Body of pancreas (tissue), 4 donors: ENCODE measurements around the gene ZFAND3. TPM values are rescaled to one million over a fixed set of nuclear protein-coding genes. Genes with fewer than 3 reads are reported as not detected.

Experiments used
- ATAC-seq: fragments of 150-250 bp; one replicate; pipeline ENCODE4 v1.9.1; 2016
- DNase-seq, 4 donors: peaks; one replicate each; pipeline ENCODE4 v3.0.0-alpha.2; 2019
- H3K27ac ChIP-seq, 4 donors: fragments of 200-600 bp; sonication (generic); 1 replicate in 3 of 4; 2 replicates in 1 of 4; pipeline versions ENCODE4 v1.5.1 to v1.6.1; 2016 to 2019; ENCODE audit warnings: mild to moderate bottlenecking in 1 of 4, mixed read lengths in 1 of 4, moderate library complexity in 1 of 4
- H3K27me3 ChIP-seq, 2 donors: fragments of 200-600 bp; sonication (generic); one replicate each; pipeline ENCODE4 v1.6.0; 2016; ENCODE audit warnings: mild to moderate bottlenecking in 1 of 2
- H3K36me3 ChIP-seq, 2 donors: fragments of 200-600 bp; sonication (generic); replicated peaks in 1 of 2; 2 replicates each; pipeline ENCODE4 v1.5.1; 2016; ENCODE audit warnings: low read depth in 2 of 2; ENCODE audit not compliant: insufficient read depth in 1 of 2
- H3K4me1 ChIP-seq: fragments of 200-600 bp; sonication (generic); one replicate; pipeline ENCODE4 v1.6.0; 2016
- H3K4me3 ChIP-seq, 2 donors: fragments of 200-600 bp; sonication (generic); 1 replicate in 1 of 2; 2 replicates in 1 of 2; pipeline ENCODE4 v1.5.1; 2016 to 2019
- H3K9me3 ChIP-seq, 3 donors: fragments of 200-600 bp; sonication (generic); 1 replicate in 2 of 3; 2 replicates in 1 of 3; pipeline ENCODE4 v1.5.1; 2016
- CTCF ChIP-seq, 7 experiments: fragments of 450-650 bp in 4 of 7; fragments of 200-600 bp in 3 of 7; sonication (generic) in 3 of 7; IDR thresholded peaks; one replicate each; pipeline ENCODE4 v1.5.1; 2016 to 2019; ENCODE audit warnings: antibody characterized with exemption in 7 of 7
- POLR2A ChIP-seq, 3 donors: fragments of 450-650 bp; IDR thresholded peaks; one replicate each; pipeline ENCODE4 v1.6.1; 2016; ENCODE audit warnings: antibody characterized with exemption in 3 of 3, mild to moderate bottlenecking in 2 of 3
- WGBS, 2 donors: methylation state at CpG; one replicate each; pipeline ENCODE4 v1.1.5; 2017; 5-methylcytosine and 5-hydroxymethylcytosine counted together
- intact Hi-C: fragments of 100-400 bp; cut with DNase I; formaldehyde crosslinking; loops from one replicate; pipeline ENCODE4 v1.15.1; 2023
- total RNA-seq, 2 donors: library from RNA; depleted of rRNA; stranded (reverse); fragments of >200 nt; gene quantifications; one replicate each; pipeline ENCODE4 v1.1.0, GENCODE V29; 2016

ZFAND3 gene
- total RNA-seq, 2 donors from 2014 or later = 20.8 to 27.0 TPM

DNA sequence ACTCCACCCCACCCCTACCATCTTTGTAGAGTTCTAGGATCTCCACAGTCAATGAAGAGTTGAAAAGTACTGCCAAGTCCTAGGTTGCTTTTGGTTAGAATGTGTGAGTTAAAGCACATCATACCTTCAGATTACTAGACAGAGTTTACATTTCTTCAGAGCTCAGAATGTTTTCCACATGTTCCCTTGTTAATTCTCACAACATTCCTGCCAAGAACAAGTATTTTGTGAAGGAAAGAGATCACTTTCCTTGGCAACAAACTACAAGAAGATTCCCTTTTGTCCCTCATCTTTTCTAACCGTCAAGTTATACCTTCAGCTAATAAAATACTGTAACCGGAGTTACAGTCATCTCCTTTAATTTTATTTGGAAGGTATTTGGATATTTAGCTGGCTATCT lies 266.8 kb downstream of the ZFAND3 start:
- WGBS, 2 donors = 47 to 73% methylated on average over 2 of the region's 2 CpGs
- ATAC-seq (no peak), DNase-seq (no peak)
- TF ChIP-seq POLR2A (IDR thresholded peaks at IDR 0.05) (no peak), CTCF (IDR thresholded peaks at IDR 0.05) (no peak)
- Histone ChIP-seq H3K4me3 (no peak overlapping the region), H3K9me3 (no peaks in the 10 kb centered on the region), H3K27ac (no peak overlapping the region), H3K27me3 (no peaks in the 10 kb centered on the region), H3K36me3 (peaks cover 0 to 2% of the 10 kb centered on the region in 2 donors), H3K4me1 (no peaks in the 10 kb centered on the region)
- intact Hi-C loops = no loop called here

DNA sequence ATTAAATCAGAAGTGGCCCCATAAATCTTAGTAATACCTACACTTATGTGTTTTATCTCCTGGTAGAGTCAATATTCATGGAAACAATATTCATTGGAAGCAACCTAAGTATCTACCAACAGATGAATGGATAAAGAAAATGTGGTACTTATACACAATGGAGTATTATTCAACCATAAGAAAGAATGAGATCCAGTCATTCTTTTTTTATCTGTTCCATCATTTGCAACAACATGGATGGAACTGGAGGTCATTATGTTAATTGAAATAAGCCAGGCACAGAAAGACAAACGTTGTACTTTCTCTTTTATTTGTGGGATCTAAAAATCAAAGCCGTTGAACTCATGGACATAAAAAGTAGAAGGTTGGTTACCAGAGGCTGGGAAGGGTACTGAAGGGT lies 268.5 kb downstream of the ZFAND3 start:
- ATAC-seq (no peak), DNase-seq (no peak)
- Histone ChIP-seq H3K27me3 (no peaks in the 10 kb centered on the region), H3K9me3 (no peaks in the 10 kb centered on the region), H3K4me1 (no peaks in the 10 kb centered on the region), H3K4me3 (no peak overlapping the region), H3K27ac (no peak overlapping the region), H3K36me3 (no peaks in the 10 kb centered on the region)
- intact Hi-C loops = no loop called here
- TF ChIP-seq POLR2A (IDR thresholded peaks at IDR 0.05) (no peak), CTCF (IDR thresholded peaks at IDR 0.05) (no peak)
- 80 to 83% methylated on average over 2 of the region's 2 CpGs for WGBS, 2 donors

DNA sequence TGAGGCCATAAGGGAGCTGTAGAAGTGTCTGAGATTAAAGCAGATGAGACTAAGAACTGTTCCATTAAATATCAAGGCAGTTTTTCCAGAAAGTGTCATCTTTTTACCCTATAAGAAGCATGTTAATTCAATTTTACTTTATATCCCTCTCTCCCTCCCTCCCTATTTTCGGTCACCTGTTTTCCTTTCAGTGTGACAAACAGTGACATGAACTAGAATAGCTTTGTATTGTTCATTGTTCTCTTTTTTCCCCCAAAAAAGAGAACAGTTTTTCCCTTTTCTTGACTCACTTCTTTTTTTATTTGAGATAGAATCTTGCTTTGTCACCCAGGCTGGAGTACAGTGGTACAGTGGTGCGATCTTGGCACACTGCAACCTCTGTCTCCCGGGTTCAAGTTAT lies 269.3 kb downstream of the ZFAND3 start:
- WGBS, 2 donors = 92% methylated on average over 3 of the region's 3 CpGs
- Histone ChIP-seq H3K27ac (no peak overlapping the region), H3K36me3 (no peaks in the 10 kb centered on the region), H3K27me3 (no peaks in the 10 kb centered on the region), H3K4me3 (no peak overlapping the region), H3K4me1 (no peaks in the 10 kb centered on the region), H3K9me3 (no peaks in the 10 kb centered on the region)
- no peak for ATAC-seq
- TF ChIP-seq POLR2A (IDR thresholded peaks at IDR 0.05) (no peak), CTCF (IDR thresholded peaks at IDR 0.05) (no peak)
- DNase-seq = no peak
- intact Hi-C loops = no loop called here

GRCh38 chr6:38091613-38092012 lies 272.1 kb downstream of the ZFAND3 start:
- ATAC-seq (no peak), DNase-seq (no peak)
- intact Hi-C loops = no loop called here
- H3K36me3 ChIP-seq = no peaks in the 10 kb centered on the region
- no peaks in the 10 kb centered on the region for H3K9me3 ChIP-seq
- no peak overlapping the region for H3K27ac ChIP-seq
- H3K4me1 ChIP-seq = no peaks in the 10 kb centered on the region
- no peak overlapping the region for H3K4me3 ChIP-seq
- TF ChIP-seq POLR2A (IDR thresholded peaks at IDR 0.05) (no peak), CTCF (IDR thresholded peaks at IDR 0.05) (no peak)
- 85 to 94% methylated on average over 6 of the region's 6 CpGs for WGBS, 2 donors
- H3K27me3 ChIP-seq = no peaks in the 10 kb centered on the region

DNA sequence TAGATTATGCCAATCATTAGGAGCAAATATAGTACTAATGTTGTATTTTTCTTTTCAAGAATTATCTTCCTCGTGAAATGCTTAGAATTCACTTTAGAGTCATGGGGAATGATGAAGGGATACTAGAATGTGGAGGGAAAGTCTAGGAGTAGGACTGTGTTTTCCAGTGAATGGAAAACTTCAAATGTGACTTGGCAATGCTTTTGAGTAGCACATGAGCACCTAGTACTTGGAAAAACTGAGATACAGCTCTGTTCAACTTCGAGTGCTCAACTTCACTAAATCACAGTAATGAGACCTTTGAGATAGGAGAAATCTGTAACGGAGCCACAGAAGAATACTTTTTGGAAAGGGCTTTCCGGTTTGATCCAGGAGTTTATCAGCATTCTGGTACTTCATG lies 272.9 kb downstream of the ZFAND3 start:
- H3K27ac ChIP-seq = no peak overlapping the region
- H3K9me3 ChIP-seq = no peaks in the 10 kb centered on the region
- H3K4me3 ChIP-seq = no peak overlapping the region
- H3K27me3 ChIP-seq = no peaks in the 10 kb centered on the region
- DNase-seq = no peak
- ATAC-seq = no peak
- no peaks in the 10 kb centered on the region for H3K4me1 ChIP-seq
- TF ChIP-seq CTCF (IDR thresholded peaks at IDR 0.05) (no peak), POLR2A (IDR thresholded peaks at IDR 0.05) (no peak)
- WGBS, 2 donors = 86 to 94% methylated on average over 4 of the region's 4 CpGs
- intact Hi-C loops = no loop called here
- H3K36me3 ChIP-seq = no peaks in the 10 kb centered on the region
